ENCODE data around the gene MS4A14.

DNA sequence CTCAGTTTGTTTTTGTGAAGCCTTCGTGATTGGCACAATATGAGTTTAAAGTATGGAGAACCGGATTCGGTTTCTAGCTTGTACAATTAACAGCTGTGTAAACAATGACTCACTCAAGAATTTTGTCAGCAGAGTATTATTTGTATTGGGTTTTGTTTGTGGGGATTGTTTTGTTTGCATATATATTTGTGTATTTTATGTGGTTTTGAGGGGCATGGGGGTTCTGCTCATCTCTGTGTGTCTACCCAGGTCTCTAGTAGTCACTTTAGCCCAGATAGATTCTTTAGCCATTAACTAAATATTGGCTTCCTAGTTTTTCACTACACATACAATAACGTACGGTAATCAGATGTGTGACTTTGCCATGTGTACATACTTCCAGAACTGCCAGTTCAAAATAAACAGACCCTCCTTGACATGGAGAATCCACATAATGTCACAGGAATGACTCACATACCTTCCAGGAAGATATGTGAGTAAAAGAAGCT is 25.4 kb upstream of the MS4A14 start:
- TF ChIP-seq, protein P1, sequence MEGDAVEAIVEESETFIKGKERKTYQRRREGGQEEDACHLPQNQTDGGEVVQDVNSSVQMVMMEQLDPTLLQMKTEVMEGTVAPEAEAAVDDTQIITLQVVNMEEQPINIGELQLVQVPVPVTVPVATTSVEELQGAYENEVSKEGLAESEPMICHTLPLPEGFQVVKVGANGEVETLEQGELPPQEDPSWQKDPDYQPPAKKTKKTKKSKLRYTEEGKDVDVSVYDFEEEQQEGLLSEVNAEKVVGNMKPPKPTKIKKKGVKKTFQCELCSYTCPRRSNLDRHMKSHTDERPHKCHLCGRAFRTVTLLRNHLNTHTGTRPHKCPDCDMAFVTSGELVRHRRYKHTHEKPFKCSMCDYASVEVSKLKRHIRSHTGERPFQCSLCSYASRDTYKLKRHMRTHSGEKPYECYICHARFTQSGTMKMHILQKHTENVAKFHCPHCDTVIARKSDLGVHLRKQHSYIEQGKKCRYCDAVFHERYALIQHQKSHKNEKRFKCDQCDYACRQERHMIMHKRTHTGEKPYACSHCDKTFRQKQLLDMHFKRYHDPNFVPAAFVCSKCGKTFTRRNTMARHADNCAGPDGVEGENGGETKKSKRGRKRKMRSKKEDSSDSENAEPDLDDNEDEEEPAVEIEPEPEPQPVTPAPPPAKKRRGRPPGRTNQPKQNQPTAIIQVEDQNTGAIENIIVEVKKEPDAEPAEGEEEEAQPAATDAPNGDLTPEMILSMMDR (conservative IDR thresholded peaks at IDR 0.05; ENCODE audit: low read depth in 2 of 2) = no peak
- TF ChIP-seq POLR2AphosphoS5 (IDR thresholded peaks at IDR 0.05; ENCODE audit: low read depth) = no peak
- TF ChIP-seq EZH2 (IDR thresholded peaks at IDR 0.05; ENCODE audit: low read depth, unreplicated experiment) = no peak
- TF ChIP-seq, protein P2, sequence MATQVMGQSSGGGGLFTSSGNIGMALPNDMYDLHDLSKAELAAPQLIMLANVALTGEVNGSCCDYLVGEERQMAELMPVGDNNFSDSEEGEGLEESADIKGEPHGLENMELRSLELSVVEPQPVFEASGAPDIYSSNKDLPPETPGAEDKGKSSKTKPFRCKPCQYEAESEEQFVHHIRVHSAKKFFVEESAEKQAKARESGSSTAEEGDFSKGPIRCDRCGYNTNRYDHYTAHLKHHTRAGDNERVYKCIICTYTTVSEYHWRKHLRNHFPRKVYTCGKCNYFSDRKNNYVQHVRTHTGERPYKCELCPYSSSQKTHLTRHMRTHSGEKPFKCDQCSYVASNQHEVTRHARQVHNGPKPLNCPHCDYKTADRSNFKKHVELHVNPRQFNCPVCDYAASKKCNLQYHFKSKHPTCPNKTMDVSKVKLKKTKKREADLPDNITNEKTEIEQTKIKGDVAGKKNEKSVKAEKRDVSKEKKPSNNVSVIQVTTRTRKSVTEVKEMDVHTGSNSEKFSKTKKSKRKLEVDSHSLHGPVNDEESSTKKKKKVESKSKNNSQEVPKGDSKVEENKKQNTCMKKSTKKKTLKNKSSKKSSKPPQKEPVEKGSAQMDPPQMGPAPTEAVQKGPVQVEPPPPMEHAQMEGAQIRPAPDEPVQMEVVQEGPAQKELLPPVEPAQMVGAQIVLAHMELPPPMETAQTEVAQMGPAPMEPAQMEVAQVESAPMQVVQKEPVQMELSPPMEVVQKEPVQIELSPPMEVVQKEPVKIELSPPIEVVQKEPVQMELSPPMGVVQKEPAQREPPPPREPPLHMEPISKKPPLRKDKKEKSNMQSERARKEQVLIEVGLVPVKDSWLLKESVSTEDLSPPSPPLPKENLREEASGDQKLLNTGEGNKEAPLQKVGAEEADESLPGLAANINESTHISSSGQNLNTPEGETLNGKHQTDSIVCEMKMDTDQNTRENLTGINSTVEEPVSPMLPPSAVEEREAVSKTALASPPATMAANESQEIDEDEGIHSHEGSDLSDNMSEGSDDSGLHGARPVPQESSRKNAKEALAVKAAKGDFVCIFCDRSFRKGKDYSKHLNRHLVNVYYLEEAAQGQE (IDR thresholded peaks at IDR 0.05; ENCODE audit: unreplicated experiment) = no peak
- TF ChIP-seq EZH2phosphoT487 (IDR thresholded peaks at IDR 0.05; ENCODE audit: unreplicated experiment) = no peak
